ENCODE measurements around the gene ZNF280B. TPM values are rescaled to one million over a fixed set of nuclear protein-coding genes. Genes with fewer than 3 reads are reported as not detected.

Gene ZNF280B
- total and polyA plus RNA-seq, 2 of the 13 experiments (the other 11 are each of a cell fraction or from before 2014, with no cell fraction given), result 3.7 to 3.9 TPM

DNA sequence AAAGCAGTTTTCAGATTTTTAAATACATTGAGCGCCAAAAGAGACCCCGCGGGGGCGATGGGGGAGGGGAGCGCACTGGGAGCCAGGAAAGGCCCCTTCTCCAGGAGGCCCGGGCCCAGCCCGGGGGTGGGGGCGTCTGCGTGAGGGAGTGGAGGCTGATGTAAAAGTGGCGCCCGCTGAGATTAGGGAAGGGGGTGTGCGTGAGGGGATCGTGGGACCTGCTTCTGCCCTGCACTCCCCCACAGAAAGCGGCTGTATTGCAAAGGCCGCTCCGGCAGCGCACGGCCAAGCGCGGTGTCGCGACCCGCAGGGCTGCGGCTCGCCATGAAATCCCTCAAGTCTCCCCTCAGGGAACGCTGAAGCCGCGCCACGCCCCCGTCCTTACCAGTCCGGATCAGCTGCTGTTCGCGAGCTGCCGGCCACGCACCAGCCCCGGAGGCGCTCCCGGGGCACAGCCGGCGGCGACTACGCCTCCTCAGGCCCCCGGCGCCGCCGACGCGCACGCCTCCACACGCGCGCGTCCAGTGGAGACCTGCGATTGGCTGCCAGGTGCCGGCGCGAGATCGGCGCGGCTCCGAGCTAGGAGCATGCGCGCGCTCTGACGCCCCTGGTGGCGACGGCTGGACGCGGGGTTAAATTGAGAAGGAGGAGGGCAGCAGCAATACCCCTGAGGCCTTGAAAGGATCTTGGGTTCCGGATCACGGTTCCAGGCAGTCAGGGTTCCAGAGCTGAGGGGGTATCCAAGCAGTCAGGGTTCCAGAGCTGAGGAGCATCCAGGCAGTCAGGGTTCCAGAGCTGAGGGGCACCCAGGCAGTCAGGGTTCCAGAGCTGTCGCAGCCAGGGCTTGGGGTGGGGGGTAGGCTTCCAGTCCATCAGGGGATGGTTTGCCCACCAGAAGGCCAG, at the start of gene ZNF280B (continued):
- TF ChIP-seq, protein P1, sequence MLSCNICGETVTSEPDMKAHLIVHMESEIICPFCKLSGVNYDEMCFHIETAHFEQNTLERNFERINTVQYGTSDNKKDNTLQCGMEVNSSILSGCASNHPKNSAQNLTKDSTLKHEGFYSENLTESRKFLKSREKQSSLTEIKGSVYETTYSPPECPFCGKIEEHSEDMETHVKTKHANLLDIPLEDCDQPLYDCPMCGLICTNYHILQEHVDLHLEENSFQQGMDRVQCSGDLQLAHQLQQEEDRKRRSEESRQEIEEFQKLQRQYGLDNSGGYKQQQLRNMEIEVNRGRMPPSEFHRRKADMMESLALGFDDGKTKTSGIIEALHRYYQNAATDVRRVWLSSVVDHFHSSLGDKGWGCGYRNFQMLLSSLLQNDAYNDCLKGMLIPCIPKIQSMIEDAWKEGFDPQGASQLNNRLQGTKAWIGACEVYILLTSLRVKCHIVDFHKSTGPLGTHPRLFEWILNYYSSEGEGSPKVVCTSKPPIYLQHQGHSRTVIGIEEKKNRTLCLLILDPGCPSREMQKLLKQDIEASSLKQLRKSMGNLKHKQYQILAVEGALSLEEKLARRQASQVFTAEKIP (CRISPR knock-in tag; IDR thresholded peaks at IDR 0.05; ENCODE audit: borderline replicate concordance), result no peak
- TF ChIP-seq SMYD3 (CRISPR knock-in tag; IDR thresholded peaks at IDR 0.05) (peak; percentile 91; the same call in 1 of the 2 replicates), RCOR2 (CRISPR knock-in tag; IDR thresholded peaks at IDR 0.05) (no peak), SP4 (CRISPR knock-in tag; IDR thresholded peaks at IDR 0.05) (no peak), ZNF543 (CRISPR knock-in tag; IDR thresholded peaks at IDR 0.05) (no peak; the same call in 1 of the 2 replicates), ZNF709 (CRISPR knock-in tag; IDR thresholded peaks at IDR 0.05) (no peak), ZNF225 (CRISPR knock-in tag; IDR thresholded peaks at IDR 0.05) (0 out of 2 replicates have a peak, but pooled peaks have one; percentile 16), ZNF589 (CRISPR knock-in tag; conservative IDR thresholded peaks at IDR 0.05) (no peak; the same call in 1 of the 2 replicates), ZNF431 (CRISPR knock-in tag; IDR thresholded peaks at IDR 0.05; ENCODE audit: borderline replicate concordance, low read depth) (no peak), HNF4A (CRISPR knock-in tag; IDR thresholded peaks at IDR 0.05) (no peak), ZNF549 (CRISPR knock-in tag; IDR thresholded peaks at IDR 0.05) (no peak), SPEN (CRISPR knock-in tag; IDR thresholded peaks at IDR 0.05; ENCODE audit: low read depth) (peak; percentile 82; the same call in 1 of the 2 replicates), ETV6 (CRISPR knock-in tag; conservative IDR thresholded peaks at IDR 0.05) (no peak), ZNF451 (CRISPR knock-in tag; IDR thresholded peaks at IDR 0.05) (peak; percentile 78; the same call in 1 of the 2 replicates), DZIP1 (CRISPR knock-in tag; IDR thresholded peaks at IDR 0.05) (no peak), ZNF619 (CRISPR knock-in tag; IDR thresholded peaks at IDR 0.05) (no peak; the same call in 1 of the 2 replicates), ATF4 (CRISPR knock-in tag; IDR thresholded peaks at IDR 0.05) (no peak), PAWR (CRISPR knock-in tag; IDR thresholded peaks at IDR 0.05; ENCODE audit: borderline replicate concordance) (no peak), ATRX (CRISPR knock-in tag; IDR thresholded peaks at IDR 0.05; ENCODE audit: borderline replicate concordance) (no peak)
- TF ChIP-seq, protein P2, sequence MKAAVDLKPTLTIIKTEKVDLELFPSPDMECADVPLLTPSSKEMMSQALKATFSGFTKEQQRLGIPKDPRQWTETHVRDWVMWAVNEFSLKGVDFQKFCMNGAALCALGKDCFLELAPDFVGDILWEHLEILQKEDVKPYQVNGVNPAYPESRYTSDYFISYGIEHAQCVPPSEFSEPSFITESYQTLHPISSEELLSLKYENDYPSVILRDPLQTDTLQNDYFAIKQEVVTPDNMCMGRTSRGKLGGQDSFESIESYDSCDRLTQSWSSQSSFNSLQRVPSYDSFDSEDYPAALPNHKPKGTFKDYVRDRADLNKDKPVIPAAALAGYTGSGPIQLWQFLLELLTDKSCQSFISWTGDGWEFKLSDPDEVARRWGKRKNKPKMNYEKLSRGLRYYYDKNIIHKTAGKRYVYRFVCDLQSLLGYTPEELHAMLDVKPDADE (CRISPR knock-in tag; IDR thresholded peaks at IDR 0.05), result no peak
- TF ChIP-seq, protein P3, sequence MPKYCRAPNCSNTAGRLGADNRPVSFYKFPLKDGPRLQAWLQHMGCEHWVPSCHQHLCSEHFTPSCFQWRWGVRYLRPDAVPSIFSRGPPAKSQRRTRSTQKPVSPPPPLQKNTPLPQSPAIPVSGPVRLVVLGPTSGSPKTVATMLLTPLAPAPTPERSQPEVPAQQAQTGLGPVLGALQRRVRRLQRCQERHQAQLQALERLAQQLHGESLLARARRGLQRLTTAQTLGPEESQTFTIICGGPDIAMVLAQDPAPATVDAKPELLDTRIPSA (CRISPR knock-in tag; IDR thresholded peaks at IDR 0.05; ENCODE audit: borderline replicate concordance), result no peak; the same call in 1 of the 2 replicates

Measured in HepG2 (cell line).